Measurements from ENCODE around the gene CXCR6.

CXCR6 gene

GRCh38 chr3:45929042-45929679, 14.1 kb upstream of the CXCR6 start:
- H3K9me3 Mint-ChIP-seq, result no peaks in the 10 kb centered on the region
- H3K4me3 Mint-ChIP-seq, result no peak overlapping the region
- DNase-seq (ENCODE audit: low spot score in 2 of 2) (peak; percentile 42 to 46), ATAC-seq (replicated peaks; ENCODE audit: extremely low read depth, poor library complexity, severe bottlenecking) (peak; percentile 88)
- peaks cover 74% of the 10 kb centered on the region for H3K36me3 Mint-ChIP-seq (ENCODE audit: insufficient read depth)
- H3K27ac Mint-ChIP-seq (ENCODE audit: low read depth), result peak overlapping the region; percentile 46
- no peaks in the 10 kb centered on the region for H3K27me3 Mint-ChIP-seq
- peaks cover 22% of the 10 kb centered on the region for H3K4me1 Mint-ChIP-seq

GRCh38 chr3:45931496-45931895, 11.8 kb upstream of the CXCR6 start:
- Mint-ChIP-seq H3K27me3 (no peaks in the 10 kb centered on the region), H3K4me3 (no peak overlapping the region), H3K36me3 (ENCODE audit: insufficient read depth) (peaks cover 78% of the 10 kb centered on the region), H3K9me3 (no peaks in the 10 kb centered on the region), H3K27ac (ENCODE audit: low read depth) (no peak overlapping the region), H3K4me1 (peaks cover 26% of the 10 kb centered on the region)
- ATAC-seq (replicated peaks; ENCODE audit: extremely low read depth, poor library complexity, severe bottlenecking) (no peak), DNase-seq (ENCODE audit: low spot score in 2 of 2) (no peak)

- DNase-seq (ENCODE audit: low spot score in 2 of 2) (no peak), ATAC-seq (replicated peaks; ENCODE audit: extremely low read depth, poor library complexity, severe bottlenecking) (no peak)
- Mint-ChIP-seq H3K36me3 (ENCODE audit: insufficient read depth) (peaks cover 79% of the 10 kb centered on the region), H3K4me1 (peaks cover 26% of the 10 kb centered on the region), H3K27ac (ENCODE audit: low read depth) (no peak overlapping the region), H3K9me3 (no peaks in the 10 kb centered on the region), H3K27me3 (no peaks in the 10 kb centered on the region), H3K4me3 (no peak overlapping the region)
Measured at GRCh38 chr3:45932112-45932511, 11.2 kb upstream of the CXCR6 start.

GRCh38 chr3:45933591-45933990, 9.7 kb upstream of the CXCR6 start:
- H3K9me3 Mint-ChIP-seq, result no peaks in the 10 kb centered on the region
- no peak overlapping the region for H3K4me3 Mint-ChIP-seq
- peaks cover 76% of the 10 kb centered on the region for H3K36me3 Mint-ChIP-seq (ENCODE audit: insufficient read depth)
- no peak overlapping the region for H3K27ac Mint-ChIP-seq (ENCODE audit: low read depth)
- ATAC-seq (replicated peaks; ENCODE audit: extremely low read depth, poor library complexity, severe bottlenecking), result no peak
- no peak for DNase-seq (ENCODE audit: low spot score in 2 of 2)
- peaks cover 26% of the 10 kb centered on the region for H3K4me1 Mint-ChIP-seq
- no peaks in the 10 kb centered on the region for H3K27me3 Mint-ChIP-seq

- no peak for DNase-seq (ENCODE audit: low spot score in 2 of 2)
- Mint-ChIP-seq H3K27me3 (no peaks in the 10 kb centered on the region), H3K27ac (ENCODE audit: low read depth) (no peak overlapping the region)
Measured at GRCh38 chr3:45936261-45936660, 7.0 kb upstream of the CXCR6 start.

GRCh38 chr3:45937206-45938042, 5.8 kb upstream of the CXCR6 start:
- no peaks in the 10 kb centered on the region for H3K27me3 Mint-ChIP-seq
- peaks cover 48% of the 10 kb centered on the region for H3K36me3 Mint-ChIP-seq (ENCODE audit: insufficient read depth)
- H3K27ac Mint-ChIP-seq (ENCODE audit: low read depth), result no peak overlapping the region
- peaks cover 52% of the 10 kb centered on the region for H3K4me1 Mint-ChIP-seq
- H3K9me3 Mint-ChIP-seq, result no peaks in the 10 kb centered on the region
- H3K4me3 Mint-ChIP-seq, result no peak overlapping the region
- ATAC-seq (replicated peaks; ENCODE audit: extremely low read depth, poor library complexity, severe bottlenecking) (no peak), DNase-seq (ENCODE audit: low spot score in 2 of 2) (no peak)

More at GRCh38 chr3:45936261-45936660, 7.0 kb upstream of the CXCR6 start:
- H3K36me3 Mint-ChIP-seq (ENCODE audit: insufficient read depth), result peaks cover 55% of the 10 kb centered on the region
- no peaks in the 10 kb centered on the region for H3K9me3 Mint-ChIP-seq
- peaks cover 44% of the 10 kb centered on the region for H3K4me1 Mint-ChIP-seq
- no peak overlapping the region for H3K4me3 Mint-ChIP-seq
- no peak for ATAC-seq (replicated peaks; ENCODE audit: extremely low read depth, poor library complexity, severe bottlenecking)

GRCh38 chr3:45938043-45938435, 5.2 kb upstream of the CXCR6 start:
- Mint-ChIP-seq H3K27ac (ENCODE audit: low read depth) (no peak overlapping the region), H3K4me1 (peaks cover 58% of the 10 kb centered on the region), H3K27me3 (no peaks in the 10 kb centered on the region), H3K36me3 (ENCODE audit: insufficient read depth) (peaks cover 43% of the 10 kb centered on the region), H3K4me3 (no peak overlapping the region), H3K9me3 (no peaks in the 10 kb centered on the region)
- ATAC-seq (replicated peaks; ENCODE audit: extremely low read depth, poor library complexity, severe bottlenecking) (no peak), DNase-seq (ENCODE audit: low spot score in 2 of 2) (no peak)

- peak; percentile 79 to 82 for DNase-seq (ENCODE audit: low spot score in 2 of 2)
- peak overlapping the region; percentile 4 for H3K27ac Mint-ChIP-seq (ENCODE audit: low read depth)
- peaks cover 36% of the 10 kb centered on the region for H3K36me3 Mint-ChIP-seq (ENCODE audit: insufficient read depth)
- H3K9me3 Mint-ChIP-seq, result no peaks in the 10 kb centered on the region
- no peaks in the 10 kb centered on the region for H3K27me3 Mint-ChIP-seq
- H3K4me1 Mint-ChIP-seq, result peaks cover 64% of the 10 kb centered on the region
- H3K4me3 Mint-ChIP-seq, result no peak overlapping the region
- peak; percentile 69 for ATAC-seq (replicated peaks; ENCODE audit: extremely low read depth, poor library complexity, severe bottlenecking)
Measured at GRCh38 chr3:45938864-45939263, 4.4 kb upstream of the CXCR6 start.

- Mint-ChIP-seq H3K4me1 (peaks cover 63% of the 10 kb centered on the region), H3K4me3 (no peak overlapping the region), H3K27ac (ENCODE audit: low read depth) (peak overlapping the region; percentile 4), H3K27me3 (no peaks in the 10 kb centered on the region), H3K36me3 (ENCODE audit: insufficient read depth) (peaks cover 31% of the 10 kb centered on the region), H3K9me3 (no peaks in the 10 kb centered on the region)
- ATAC-seq (replicated peaks; ENCODE audit: extremely low read depth, poor library complexity, severe bottlenecking), result no peak
- no peak for DNase-seq (ENCODE audit: low spot score in 2 of 2)
Measured at GRCh38 chr3:45939341-45939771, 3.9 kb upstream of the CXCR6 start.

GRCh38 chr3:45940004-45940780, 3.1 kb upstream of the CXCR6 start:
- peaks cover 64% of the 10 kb centered on the region for H3K4me1 Mint-ChIP-seq
- H3K27ac Mint-ChIP-seq (ENCODE audit: low read depth), result peak overlapping the region; percentile 79
- DNase-seq (ENCODE audit: low spot score in 2 of 2) (no peak), ATAC-seq (replicated peaks; ENCODE audit: extremely low read depth, poor library complexity, severe bottlenecking) (no peak)
- H3K36me3 Mint-ChIP-seq (ENCODE audit: insufficient read depth), result peaks cover 28% of the 10 kb centered on the region
- no peaks in the 10 kb centered on the region for H3K27me3 Mint-ChIP-seq
- H3K4me3 Mint-ChIP-seq, result no peak overlapping the region
- no peaks in the 10 kb centered on the region for H3K9me3 Mint-ChIP-seq

GRCh38 chr3:45940781-45941365, 2.4 kb upstream of the CXCR6 start:
- Mint-ChIP-seq H3K27ac (ENCODE audit: low read depth) (peak overlapping the region; percentile 79), H3K4me1 (peaks cover 67% of the 10 kb centered on the region), H3K27me3 (no peaks in the 10 kb centered on the region), H3K4me3 (no peak overlapping the region), H3K9me3 (no peaks in the 10 kb centered on the region), H3K36me3 (ENCODE audit: insufficient read depth) (peaks cover 24% of the 10 kb centered on the region)
- DNase-seq (ENCODE audit: low spot score in 2 of 2) (no peak), ATAC-seq (replicated peaks; ENCODE audit: extremely low read depth, poor library complexity, severe bottlenecking) (no peak)

GRCh38 chr3:45942051-45942825, 1.0 kb upstream of the CXCR6 start:
- Mint-ChIP-seq H3K27ac (ENCODE audit: low read depth) (peak overlapping the region; percentile 26), H3K4me1 (peaks cover 80% of the 10 kb centered on the region), H3K4me3 (peak overlapping the region; percentile 71), H3K9me3 (no peaks in the 10 kb centered on the region), H3K36me3 (ENCODE audit: insufficient read depth) (peaks cover 20% of the 10 kb centered on the region), H3K27me3 (no peaks in the 10 kb centered on the region)
- no peak for ATAC-seq (replicated peaks; ENCODE audit: extremely low read depth, poor library complexity, severe bottlenecking)
- DNase-seq (ENCODE audit: low spot score in 2 of 2), result no peak

All from central memory CD8-positive, alpha-beta T cell (primary cell).